HG02852 (cell line): Measurements from ENCODE around the gene TM9SF2.
A peak's percentile ranks its signal among the peaks of the same experiment; 100 is the strongest.
"Not testable (repeated sequence)": the region's sequence is repeated elsewhere in the genome, so short reads cannot be mapped to it uniquely, and the experiment has no call there.

Source experiments
- ATAC-seq: cut with Tn5 transposase; IDR thresholded peaks from one replicate; pipeline ENCODE4 v1.9.1; 2021; ENCODE audit warnings: mild to moderate bottlenecking, moderate library complexity; ENCODE audit not compliant: unreplicated experiment

The TM9SF2 gene

GRCh38 chr13:99491750-99492149 is 9.5 kb upstream of the TM9SF2 start:
- not testable (repeated sequence) for ATAC-seq

GRCh38 chr13:99495466-99496183 is 5.6 kb upstream of the TM9SF2 start:
- ATAC-seq, result no peak

GRCh38 chr13:99496184-99497142 is 4.8 kb upstream of the TM9SF2 start:
- ATAC-seq, result peak; percentile 45

- ATAC-seq, result peak; percentile 49
Measured at GRCh38 chr13:99498171-99499161, 2.8 kb upstream of the TM9SF2 start.

- peak; percentile 8 for ATAC-seq
Measured at GRCh38 chr13:99500839-99501183, 461 bp upstream of the TM9SF2 start.

- no peak for ATAC-seq
Measured at GRCh38 chr13:99501848-99502301, 603 bp downstream of the TM9SF2 start.

- ATAC-seq, result no peak
Measured at GRCh38 chr13:99505814-99506269, 4.6 kb downstream of the TM9SF2 start.

GRCh38 chr13:99506634-99507033 is 5.4 kb downstream of the TM9SF2 start:
- peak; percentile 84 for ATAC-seq

- ATAC-seq, result no peak
Measured at GRCh38 chr13:99507054-99507453, 5.8 kb downstream of the TM9SF2 start.

- no peak for ATAC-seq
Measured at GRCh38 chr13:99507551-99507950, 6.3 kb downstream of the TM9SF2 start.

GRCh38 chr13:99507986-99508385 is 6.7 kb downstream of the TM9SF2 start:
- ATAC-seq, result no peak

GRCh38 chr13:99509479-99509878 is 8.2 kb downstream of the TM9SF2 start:
- no peak for ATAC-seq

- no peak for ATAC-seq
Measured at GRCh38 chr13:99514801-99515200, 13.5 kb downstream of the TM9SF2 start.

GRCh38 chr13:99516153-99516929 is 15.1 kb downstream of the TM9SF2 start:
- no peak for ATAC-seq

- ATAC-seq, result no peak
Measured at GRCh38 chr13:99517577-99517976, 16.3 kb downstream of the TM9SF2 start.

GRCh38 chr13:99517984-99518383 is 16.7 kb downstream of the TM9SF2 start:
- no peak for ATAC-seq

- no peak for ATAC-seq
Measured at GRCh38 chr13:99522298-99522697, 21.0 kb downstream of the TM9SF2 start.

- ATAC-seq, result no peak
Measured at GRCh38 chr13:99523838-99524237, 22.6 kb downstream of the TM9SF2 start.

GRCh38 chr13:99525967-99526366 is 24.7 kb downstream of the TM9SF2 start:
- ATAC-seq, result no peak

- ATAC-seq, result no peak
Measured at GRCh38 chr13:99526549-99526948, 25.3 kb downstream of the TM9SF2 start.
